Hematopoietic multipotent progenitor cell treated with erythropoietin and hydrocortisone succinate and interleukin-3 and kit ligand, for 8 days (in vitro differentiated cells): ENCODE measurements around the gene PCYT1A.
"Not testable (repeated sequence)": the region's sequence is repeated elsewhere in the genome, so short reads cannot be mapped to it uniquely, and the experiment has no call there.

ENCODE experiments used
- DNase-seq: peaks from one replicate; pipeline ENCODE4 v3.0.0-alpha.2; 2015

PCYT1A gene

DNA sequence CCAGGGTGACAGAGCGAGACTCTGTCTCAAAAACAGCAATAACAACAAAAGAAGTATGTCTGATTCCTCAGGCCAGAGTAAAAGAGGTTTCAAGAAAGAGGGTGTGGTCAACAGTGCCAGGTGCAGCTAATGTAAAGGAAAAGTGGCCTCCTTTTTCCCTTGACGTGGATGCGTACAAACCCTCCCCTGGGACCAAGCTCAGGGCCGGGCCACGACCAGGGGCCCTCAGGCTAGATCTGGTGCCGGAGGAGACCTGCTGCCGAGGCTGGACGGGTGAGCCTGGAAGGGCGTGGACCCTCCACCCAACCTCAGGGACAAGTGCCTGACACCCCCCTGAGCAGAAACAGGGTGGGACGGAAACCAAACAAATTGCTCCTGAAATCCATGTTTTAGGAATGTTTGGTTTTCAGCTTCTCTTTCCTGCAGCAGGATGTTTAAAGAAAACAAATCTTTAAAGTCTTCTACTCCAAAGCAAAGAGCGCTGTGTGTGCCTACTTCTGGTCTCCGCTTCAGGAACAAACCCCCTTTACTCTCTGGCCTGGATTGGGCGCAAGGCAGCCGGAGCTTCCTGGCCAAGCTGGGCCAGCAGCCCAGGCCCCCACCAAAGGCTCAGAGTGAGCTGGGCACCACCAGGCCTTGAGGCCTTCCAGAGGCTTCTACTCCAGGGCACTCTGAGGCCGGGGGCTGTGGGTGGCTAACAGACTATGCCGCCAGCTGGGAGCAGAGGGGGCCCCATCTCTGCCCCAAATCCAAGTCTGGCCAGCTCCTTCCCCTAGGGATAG is 97.8 kb downstream of the PCYT1A start:
- no peak for DNase-seq

DNA sequence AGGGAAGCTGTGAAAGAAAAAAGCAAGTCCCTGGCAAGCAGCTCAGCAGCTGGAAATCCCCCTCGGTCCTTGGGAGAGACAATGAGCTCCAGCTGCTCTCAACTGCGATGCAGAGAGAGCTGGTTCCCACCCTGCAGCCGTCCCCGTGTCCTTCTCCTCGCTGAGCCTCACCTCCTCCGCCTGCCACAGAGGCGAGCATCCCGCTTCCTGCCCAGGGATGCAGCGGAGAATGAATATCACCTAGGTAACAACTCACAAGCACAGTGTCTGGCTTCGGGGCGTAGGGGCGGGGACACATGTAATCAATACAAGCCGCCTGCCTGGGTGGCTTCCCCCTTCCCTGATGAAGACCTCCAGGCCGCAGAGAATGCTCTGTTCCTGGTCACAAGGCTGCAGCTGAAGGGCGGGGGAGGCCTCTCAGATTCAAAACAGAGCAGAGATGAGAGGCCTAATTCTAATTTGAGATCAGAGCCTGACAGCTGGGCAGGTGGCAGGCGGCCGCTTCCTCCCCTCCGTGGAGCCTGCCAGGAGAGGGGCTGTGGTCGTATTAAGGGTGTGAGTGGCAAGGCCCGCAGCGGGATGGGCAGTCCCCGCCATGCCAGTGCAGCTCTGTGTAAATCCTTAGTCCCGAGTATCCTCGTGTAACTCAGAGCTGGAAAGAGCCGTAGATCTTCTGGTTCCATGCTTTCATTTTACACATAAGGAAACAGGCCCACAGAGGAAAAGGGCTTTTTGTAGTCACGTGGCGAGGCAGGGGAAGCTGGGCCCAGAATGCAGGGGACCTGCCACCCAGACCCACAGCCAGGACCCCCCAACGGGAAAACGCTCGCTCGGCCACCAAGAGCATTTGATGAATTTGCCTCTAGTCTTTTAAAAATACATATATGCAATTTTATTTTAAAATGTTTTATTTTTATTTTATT is 100.6 kb downstream of the PCYT1A start:
- DNase-seq = peak; percentile 82

DNA sequence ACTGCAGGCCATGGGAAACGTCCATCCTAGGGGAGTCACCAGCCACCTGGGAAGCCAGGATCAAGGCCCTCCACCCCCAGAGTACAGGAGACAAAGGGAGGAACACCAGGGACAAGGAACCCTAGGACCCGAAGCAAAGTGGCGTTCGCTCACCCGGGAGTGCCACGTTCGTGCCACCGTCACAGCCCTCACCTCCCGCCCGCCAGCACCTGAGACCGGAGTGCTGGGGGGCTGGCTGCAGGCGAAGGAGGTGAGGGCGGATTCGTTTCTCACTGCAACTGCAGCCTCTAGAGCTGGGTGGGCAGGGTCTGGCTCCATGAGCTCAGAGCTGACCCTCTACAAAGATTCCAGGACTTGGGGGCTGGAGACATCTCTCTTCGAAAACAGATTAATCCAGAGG is 102.6 kb downstream of the PCYT1A start:
- DNase-seq = no peak

DNA sequence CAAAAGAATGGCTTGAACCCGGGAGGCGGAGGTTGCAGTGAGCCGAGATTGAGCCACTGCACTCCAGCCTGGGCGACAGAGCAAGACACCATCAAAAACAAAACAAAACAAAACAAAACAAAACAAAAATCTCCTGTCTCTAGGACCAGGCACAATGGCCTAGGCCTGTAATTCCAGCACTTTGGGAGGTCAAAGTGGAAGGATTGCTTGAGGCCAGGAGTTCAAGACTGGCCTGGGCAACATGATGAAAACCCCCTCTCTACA is 103.4 kb downstream of the PCYT1A start:
- DNase-seq = not testable (repeated sequence)

DNA sequence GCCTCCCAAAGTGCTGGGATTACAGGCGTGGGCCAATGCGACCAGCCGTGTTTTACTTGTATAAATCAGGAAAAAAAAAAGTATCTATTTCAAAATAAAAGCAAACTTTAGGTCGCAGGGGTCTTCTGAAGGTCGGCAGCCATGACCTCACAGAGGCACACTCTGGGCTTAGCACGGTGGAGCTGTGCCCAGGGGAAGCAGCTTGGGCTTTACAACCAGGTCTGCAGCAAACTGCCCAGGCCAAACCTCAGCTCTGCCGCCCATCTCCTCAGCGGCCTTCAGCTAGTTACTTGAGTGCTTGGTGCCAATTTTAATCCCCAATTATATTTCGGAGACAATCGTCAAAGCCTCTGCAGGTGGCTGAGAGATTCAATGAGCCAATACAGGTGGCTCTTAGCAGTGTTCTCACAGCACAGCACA is 106.4 kb downstream of the PCYT1A start:
- DNase-seq = peak; percentile 56

DNA sequence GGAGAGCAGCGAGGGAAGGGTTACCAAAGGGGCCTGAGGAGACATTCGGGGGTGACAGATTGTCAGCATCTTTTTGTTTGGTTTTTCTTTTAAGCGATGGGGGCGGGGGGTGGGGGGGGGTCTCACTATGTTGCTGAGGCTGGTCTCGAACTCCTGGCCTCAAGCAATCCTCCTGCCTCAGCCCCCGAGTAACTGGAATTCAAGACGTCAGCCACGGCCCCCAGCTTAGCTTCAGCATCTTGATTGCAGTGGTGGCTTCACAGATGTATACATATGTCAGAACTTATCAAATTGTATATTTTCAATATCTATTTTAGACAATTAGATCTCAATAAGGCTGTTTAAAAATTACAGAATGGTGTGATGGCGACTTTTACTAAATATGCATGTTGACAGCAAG is 107.2 kb downstream of the PCYT1A start:
- peak; percentile 46 for DNase-seq
